A549 (cell line): ENCODE results near the gene ARHGAP18.

ENCODE experiments used
- BCL3 ChIP-seq: fragments of >200 bp; sonication (Bioruptor Twin); formaldehyde crosslinking; IDR thresholded peaks from 3 replicates; pipeline ENCODE4 v1.6.1; 2016
- BHLHE40 ChIP-seq: IDR thresholded peaks from 2 replicates; pipeline ENCODE4 v1.6.1; 2012; ENCODE audit warnings: low read depth, low read length, inconsistent platforms
- CBX8 ChIP-seq: fragments of 200-600 bp; sonication (generic); IDR thresholded peaks from 2 replicates; pipeline ENCODE4 v1.6.1; 2016
- CHD2 ChIP-seq: fragments of 150-350 bp; IDR thresholded peaks from 2 replicates; pipeline ENCODE4 v1.6.1; 2014; ENCODE audit warnings: low read length; ENCODE audit not compliant: partially characterized antibody
- CTCF ChIP-seq: fragments of >200 bp; sonication (Bioruptor Twin); formaldehyde crosslinking; IDR thresholded peaks from 3 replicates; pipeline ENCODE4 v1.5.1; 2016
- EP300 ChIP-seq, 2 experiments: fragments of >200 bp; sonication (Bioruptor Twin); formaldehyde crosslinking; IDR thresholded peaks; 2 replicates in 1 of 2; 3 replicates in 1 of 2; pipeline ENCODE4 v1.6.1; 2016 to 2017
- GATA3 ChIP-seq: IDR thresholded peaks from 2 replicates; pipeline ENCODE4 v1.6.1; 2012; ENCODE audit warnings: borderline replicate concordance
- JUNB ChIP-seq: fragments of >200 bp; sonication (Bioruptor Twin); formaldehyde crosslinking; IDR thresholded peaks from 2 replicates; pipeline ENCODE4 v1.6.1; 2016
- MAX ChIP-seq: IDR thresholded peaks from 2 replicates; pipeline ENCODE4 v1.6.1; 2012
- MAZ ChIP-seq: fragments of 150-350 bp; IDR thresholded peaks from 2 replicates; pipeline ENCODE4 v1.6.1; 2014; ENCODE audit warnings: antibody characterized with exemption, low read depth, low read length, borderline replicate concordance
- POLR2A ChIP-seq: IDR thresholded peaks from 2 replicates; pipeline ENCODE4 v1.6.1; 2012; ENCODE audit warnings: mild to moderate bottlenecking, low read length
- REST ChIP-seq: fragments of 200-600 bp; sonication (generic); IDR thresholded peaks from 2 replicates; pipeline ENCODE4 v1.6.1; 2016; ENCODE audit warnings: antibody characterized with exemption, mild to moderate bottlenecking, moderate library complexity
- USF2 ChIP-seq: fragments of 450-650 bp; IDR thresholded peaks from 2 replicates; pipeline ENCODE4 v1.6.1; 2014; ENCODE audit warnings: antibody characterized with exemption
- ZFP36 ChIP-seq: fragments of 450-650 bp; IDR thresholded peaks from 2 replicates; pipeline ENCODE4 v1.6.1; 2014; ENCODE audit warnings: borderline replicate concordance; ENCODE audit not compliant: partially characterized antibody

GRCh38 chr6:129695373-129696027 lies 14.5 kb downstream of the ARHGAP18 start:
- TF ChIP-seq USF2 (no peak), POLR2A (no peak), REST (no peak), EP300 (IDR thresholded peaks at IDR 0.05) (no peak), BCL3 (no peak), MAX (no peak), CTCF (no peak), MAZ (no peak), CBX8 (no peak), BHLHE40 (no peak), ZFP36 (no peak), JUNB (no peak), GATA3 (no peak), CHD2 (no peak)
